ENCODE results near the gene CABLES2. TPM values are rescaled to one million over a fixed set of nuclear protein-coding genes. Genes with fewer than 3 reads are reported as not detected.

CABLES2 gene
- total RNA-seq, 1 experiment from 2014 or later: 8.9 TPM

DNA sequence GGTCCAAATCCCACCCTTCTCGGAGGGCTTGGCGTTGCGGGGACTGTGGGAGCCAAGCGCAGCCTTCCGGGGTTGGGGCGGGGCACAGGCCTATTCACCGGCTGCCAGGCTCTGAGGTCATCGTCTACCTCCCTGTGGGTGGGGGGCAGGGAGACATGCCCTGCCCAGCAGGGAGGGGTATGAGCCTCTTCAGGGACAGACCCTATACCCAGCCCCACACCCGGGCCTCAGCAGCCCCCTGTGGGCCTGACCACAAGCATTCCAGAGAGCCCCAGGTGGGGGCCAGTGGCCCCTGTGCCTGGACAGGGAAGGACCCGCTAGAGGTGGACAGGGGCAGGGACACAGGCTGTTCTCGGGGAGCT lies 51.6 kb downstream of the CABLES2 start (continued):
- TF ChIP-seq TCF7L2 (IDR thresholded peaks at IDR 0.05; ENCODE audit: borderline replicate concordance, extremely low read depth, insufficient read depth, insufficient read length) (no peak), EZH2phosphoT487 (IDR thresholded peaks at IDR 0.05; ENCODE audit: borderline replicate concordance) (no peak), SIN3A (IDR thresholded peaks at IDR 0.05; ENCODE audit: low read depth) (no peak)

DNA sequence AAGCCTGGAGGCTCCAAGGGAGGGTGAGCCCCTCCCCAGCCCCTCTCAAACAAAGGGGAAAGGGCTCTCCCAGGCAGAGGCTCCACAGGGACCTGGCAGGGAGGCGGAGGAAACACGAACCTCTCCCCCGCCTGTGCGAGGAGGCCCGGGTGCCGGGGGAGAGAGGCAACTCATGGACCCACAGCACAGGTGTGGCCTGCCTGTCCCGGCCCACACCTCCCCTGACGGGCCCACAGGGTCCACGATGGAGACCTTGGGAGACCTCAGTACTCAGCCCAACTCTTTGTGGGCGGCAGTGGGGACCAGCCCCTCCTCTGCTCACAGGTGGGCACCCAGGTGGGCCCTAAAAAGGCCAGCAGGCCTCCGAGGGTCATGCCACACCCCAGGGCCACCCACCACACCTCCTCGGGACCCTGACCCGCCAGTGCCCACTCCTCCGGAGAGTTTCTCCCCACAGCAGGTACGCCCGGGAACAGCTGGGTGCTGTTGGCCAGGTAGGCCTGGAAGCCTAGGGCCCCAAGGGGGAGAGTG lies 52.2 kb downstream of the CABLES2 start:
- Histone ChIP-seq H3K9me3 (ENCODE audit: control insufficient read depth in 1 of 2, insufficient read depth in 1 of 2, low read depth in 1 of 2, low read length in 2 of 2) (no peaks in the 10 kb centered on the region), H3K27me3 (ENCODE audit: insufficient read depth, low read length) (no peaks in the 10 kb centered on the region), H3K9me2 (ENCODE audit: insufficient read depth) (no peaks in the 10 kb centered on the region), H3K36me3 (ENCODE audit: control insufficient read depth in 1 of 2, insufficient read depth in 2 of 2, low read length in 2 of 2) (peaks cover 3 to 25% of the 10 kb centered on the region in 2 experiments; a peak in 2 of 4 replicates), H2AFZ (ENCODE audit: low read depth, low read length, poor library complexity, severe bottlenecking) (no peak overlapping the region), H4K20me1 (ENCODE audit: insufficient read depth) (no peaks in the 10 kb centered on the region), H3K4me3 (replicated peaks in 1 of 2; ENCODE audit: low read depth in 1 of 2, low read length in 2 of 2) (no peak overlapping the region), H3K79me2 (ENCODE audit: insufficient read depth, low read length) (peaks cover 78% of the 10 kb centered on the region), H3K9ac (ENCODE audit: low read length) (no peak overlapping the region), H3K27ac (ENCODE audit: low read depth, low read length) (peak overlapping the region; percentile 91; the same call in 1 of the 2 replicates), H3K4me2 (ENCODE audit: low read length) (peak overlapping the region; percentile 30; the same call in 1 of the 2 replicates), H3K4me1 (ENCODE audit: control insufficient read depth in 1 of 2, insufficient read depth in 2 of 2, low read length in 2 of 2) (peaks cover 65 to 92% of the 10 kb centered on the region in 2 experiments)
- no peak for DNase-seq (ENCODE audit: low read depth, low spot score)
- ChIA-PET POLR2A (no interaction called here), CTCF (no interaction called here), RAD21 (ENCODE audit: low non-redundant PET in 1 of 2, low total read pairs in 2 of 2, uncharacterized antibody in 2 of 2, unreplicated experiment in 2 of 2) (no interaction called here)
- ATAC-seq: no peak
- no peak for TF ChIP-seq FOSL1 (IDR thresholded peaks at IDR 0.05; ENCODE audit: low read depth)
- TF ChIP-seq, protein P1, sequence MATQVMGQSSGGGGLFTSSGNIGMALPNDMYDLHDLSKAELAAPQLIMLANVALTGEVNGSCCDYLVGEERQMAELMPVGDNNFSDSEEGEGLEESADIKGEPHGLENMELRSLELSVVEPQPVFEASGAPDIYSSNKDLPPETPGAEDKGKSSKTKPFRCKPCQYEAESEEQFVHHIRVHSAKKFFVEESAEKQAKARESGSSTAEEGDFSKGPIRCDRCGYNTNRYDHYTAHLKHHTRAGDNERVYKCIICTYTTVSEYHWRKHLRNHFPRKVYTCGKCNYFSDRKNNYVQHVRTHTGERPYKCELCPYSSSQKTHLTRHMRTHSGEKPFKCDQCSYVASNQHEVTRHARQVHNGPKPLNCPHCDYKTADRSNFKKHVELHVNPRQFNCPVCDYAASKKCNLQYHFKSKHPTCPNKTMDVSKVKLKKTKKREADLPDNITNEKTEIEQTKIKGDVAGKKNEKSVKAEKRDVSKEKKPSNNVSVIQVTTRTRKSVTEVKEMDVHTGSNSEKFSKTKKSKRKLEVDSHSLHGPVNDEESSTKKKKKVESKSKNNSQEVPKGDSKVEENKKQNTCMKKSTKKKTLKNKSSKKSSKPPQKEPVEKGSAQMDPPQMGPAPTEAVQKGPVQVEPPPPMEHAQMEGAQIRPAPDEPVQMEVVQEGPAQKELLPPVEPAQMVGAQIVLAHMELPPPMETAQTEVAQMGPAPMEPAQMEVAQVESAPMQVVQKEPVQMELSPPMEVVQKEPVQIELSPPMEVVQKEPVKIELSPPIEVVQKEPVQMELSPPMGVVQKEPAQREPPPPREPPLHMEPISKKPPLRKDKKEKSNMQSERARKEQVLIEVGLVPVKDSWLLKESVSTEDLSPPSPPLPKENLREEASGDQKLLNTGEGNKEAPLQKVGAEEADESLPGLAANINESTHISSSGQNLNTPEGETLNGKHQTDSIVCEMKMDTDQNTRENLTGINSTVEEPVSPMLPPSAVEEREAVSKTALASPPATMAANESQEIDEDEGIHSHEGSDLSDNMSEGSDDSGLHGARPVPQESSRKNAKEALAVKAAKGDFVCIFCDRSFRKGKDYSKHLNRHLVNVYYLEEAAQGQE (IDR thresholded peaks at IDR 0.05; ENCODE audit: low read depth): no peak
- TF ChIP-seq ZNF274 (IDR thresholded peaks at IDR 0.05; ENCODE audit: low read depth, low read length): no peak
- no peak for TF ChIP-seq CBX3 (IDR thresholded peaks at IDR 0.05; ENCODE audit: low read depth)
- TF ChIP-seq, protein P2, sequence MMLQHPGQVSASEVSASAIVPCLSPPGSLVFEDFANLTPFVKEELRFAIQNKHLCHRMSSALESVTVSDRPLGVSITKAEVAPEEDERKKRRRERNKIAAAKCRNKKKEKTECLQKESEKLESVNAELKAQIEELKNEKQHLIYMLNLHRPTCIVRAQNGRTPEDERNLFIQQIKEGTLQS (IDR thresholded peaks at IDR 0.05): no peak
- no peak for TF ChIP-seq SP1 (IDR thresholded peaks at IDR 0.05; ENCODE audit: low read depth)
- intact Hi-C loops (cut with micrococcal nuclease): no loop called here
- BruUV-seq (replicated peaks): no TSS peak
